Ascending aorta (tissue), 2 donors: Measurements from ENCODE around the gene PRKAR1B. TPM values are rescaled to one million over a fixed set of nuclear protein-coding genes. Genes with fewer than 3 reads are reported as not detected.
A peak's percentile ranks its signal among the peaks of the same experiment; 100 is the strongest.
"Not testable (repeated sequence)": the region's sequence is repeated elsewhere in the genome, so short reads cannot be mapped to it uniquely, and the experiment has no call there.

ENCODE experiments used
- DNase-seq, 2 donors: peaks; one replicate each; pipeline ENCODE4 v3.0.0-alpha.2; 2019; ENCODE audit warnings: low spot score in 2 of 2
- H3K27ac ChIP-seq, 2 donors: fragments of 200-600 bp; sonication (generic); one replicate each; pipeline ENCODE4 v1.5.1; 2016 to 2017; ENCODE audit warnings: mild to moderate bottlenecking in 1 of 2
- H3K27me3 ChIP-seq: fragments of 200-600 bp; sonication (generic); one replicate; pipeline ENCODE4 v1.5.1; 2017
- H3K36me3 ChIP-seq, 2 donors: fragments of 200-600 bp; sonication (generic); one replicate each; pipeline ENCODE4 v1.5.1; 2016
- H3K4me1 ChIP-seq, 2 donors: fragments of 200-600 bp; sonication (generic); one replicate each; pipeline ENCODE4 v1.5.1; 2016 to 2017; ENCODE audit warnings: mild to moderate bottlenecking in 1 of 2
- H3K4me3 ChIP-seq, 2 donors: fragments of 200-600 bp; sonication (generic); one replicate each; pipeline ENCODE4 v1.5.1; 2016 to 2017; ENCODE audit warnings: mild to moderate bottlenecking in 1 of 2
- H3K9me3 ChIP-seq, 2 donors: fragments of 200-600 bp; sonication (generic); one replicate each; pipeline ENCODE4 v1.5.1; 2016
- CTCF ChIP-seq, 3 experiments: fragments of 200-600 bp in 2 of 3; fragments of 450-650 bp in 1 of 3; sonication (generic) in 2 of 3; IDR thresholded peaks; one replicate each; pipeline ENCODE4 v1.5.1; 2016 to 2019; ENCODE audit warnings: antibody characterized with exemption in 3 of 3, mild to moderate bottlenecking in 1 of 3, moderate library complexity in 1 of 3
- intact Hi-C: fragments of 100-400 bp; cut with DNase I; formaldehyde crosslinking; loops from one replicate; pipeline ENCODE4 v1.15.1; 2023
- total RNA-seq: library from RNA; depleted of rRNA; stranded (reverse); fragments of >200 nt; gene quantifications from one replicate; pipeline ENCODE4 v1.1.0, GENCODE V29; 2016

Gene PRKAR1B
- total RNA-seq, 1 donor from 2014 or later = 13.0 TPM

GRCh38 chr7:641966-642365 lies 85.1 kb downstream of the PRKAR1B start:
- Histone ChIP-seq H3K36me3 (no peaks in the 10 kb centered on the region), H3K27me3 (no peaks in the 10 kb centered on the region), H3K27ac (no peak overlapping the region), H3K4me1 (no peaks in the 10 kb centered on the region), H3K4me3 (no peak overlapping the region), H3K9me3 (no peaks in the 10 kb centered on the region)
- intact Hi-C loops = no loop called here
- TF ChIP-seq CTCF (IDR thresholded peaks at IDR 0.05) = no peak
- no peak for DNase-seq

DNA sequence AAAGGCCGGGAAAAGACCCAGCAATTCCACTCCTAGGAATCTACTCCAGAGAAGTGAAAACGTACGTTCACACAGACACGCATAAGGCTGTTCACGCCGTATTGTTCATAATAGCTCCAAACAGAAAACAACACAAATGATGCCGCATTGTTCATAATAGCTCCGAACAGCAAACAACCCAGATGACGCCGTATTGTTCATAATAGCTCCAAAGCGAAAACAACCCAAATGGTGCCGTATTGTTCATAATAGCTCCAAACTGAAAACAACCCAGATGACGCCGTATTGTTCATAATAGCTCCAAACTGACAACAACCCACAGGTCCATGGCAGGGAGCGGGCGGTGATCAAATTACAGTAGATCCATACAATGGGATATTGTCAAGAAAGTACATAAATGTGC lies 85.8 kb downstream of the PRKAR1B start:
- H3K9me3 ChIP-seq = no peaks in the 10 kb centered on the region
- no peak for DNase-seq
- no peak overlapping the region for H3K4me3 ChIP-seq
- H3K27me3 ChIP-seq = no peaks in the 10 kb centered on the region
- no peaks in the 10 kb centered on the region for H3K4me1 ChIP-seq
- intact Hi-C loops = no loop called here
- no peak for TF ChIP-seq CTCF (IDR thresholded peaks at IDR 0.05)
- no peak overlapping the region for H3K27ac ChIP-seq
- no peaks in the 10 kb centered on the region for H3K36me3 ChIP-seq

GRCh38 chr7:638256-639011 lies 88.6 kb downstream of the PRKAR1B start:
- intact Hi-C loops = no loop called here

DNA sequence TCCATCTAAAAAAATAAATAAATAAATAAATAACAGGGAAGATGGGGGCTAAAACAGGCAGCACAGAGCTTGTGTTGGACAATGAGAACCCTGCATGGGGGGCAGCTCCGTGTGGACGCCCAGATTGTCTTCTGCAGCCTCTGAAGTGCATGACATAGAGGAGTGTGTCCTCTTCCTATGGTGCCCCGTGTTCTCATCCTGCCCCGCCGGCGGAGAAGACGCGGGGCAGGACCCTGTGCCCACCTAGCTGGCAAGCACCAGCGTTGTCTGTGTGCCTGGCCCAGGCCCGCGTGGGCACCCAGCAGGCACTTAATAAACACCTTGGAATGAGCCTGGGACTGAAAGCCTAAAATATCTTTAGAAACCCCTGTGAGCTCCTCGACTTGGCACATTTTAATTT lies 89.3 kb downstream of the PRKAR1B start:
- Histone ChIP-seq H3K36me3 (no peaks in the 10 kb centered on the region), H3K9me3 (no peaks in the 10 kb centered on the region), H3K4me3 (no peak overlapping the region), H3K27ac (no peak overlapping the region), H3K27me3 (no peaks in the 10 kb centered on the region), H3K4me1 (no peaks in the 10 kb centered on the region)
- DNase-seq = no peak
- no peak for TF ChIP-seq CTCF (IDR thresholded peaks at IDR 0.05)
- intact Hi-C loops = no loop called here

More at GRCh38 chr7:638256-639011, 88.6 kb downstream of the PRKAR1B start:
- H3K27me3 ChIP-seq = no peaks in the 10 kb centered on the region
- no peak for DNase-seq
- H3K4me3 ChIP-seq = no peak overlapping the region
- H3K9me3 ChIP-seq = no peaks in the 10 kb centered on the region
- H3K27ac ChIP-seq = no peak overlapping the region
- no peaks in the 10 kb centered on the region for H3K36me3 ChIP-seq
- no peak for TF ChIP-seq CTCF (IDR thresholded peaks at IDR 0.05)
- H3K4me1 ChIP-seq = no peaks in the 10 kb centered on the region

DNA sequence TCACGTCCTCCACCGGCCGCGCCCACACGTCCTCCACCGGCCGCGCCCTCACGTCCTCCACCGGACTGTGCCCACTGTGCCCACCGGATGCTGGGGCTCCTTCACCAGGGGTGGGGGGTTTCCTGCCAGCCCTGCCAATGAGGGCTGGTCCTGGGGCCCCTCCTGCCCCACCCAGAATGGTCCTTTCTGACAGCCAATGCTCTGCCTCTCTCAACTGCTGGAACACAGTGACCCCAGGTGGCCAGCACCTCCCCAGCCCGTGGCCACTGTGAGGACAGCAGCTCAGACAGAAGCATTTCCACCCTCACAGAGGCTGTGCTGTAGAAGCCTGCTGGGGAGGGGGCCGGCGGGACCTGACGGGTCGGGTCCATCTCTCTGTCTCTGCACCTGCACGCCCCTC lies 90.7 kb downstream of the PRKAR1B start:
- H3K27ac ChIP-seq = no peak overlapping the region
- H3K27me3 ChIP-seq = no peaks in the 10 kb centered on the region
- peak in 1 of 2 donors; percentile 77 for DNase-seq
- no peaks in the 10 kb centered on the region for H3K4me1 ChIP-seq
- TF ChIP-seq CTCF (IDR thresholded peaks at IDR 0.05) = peak; percentile 58 to 73 (median 67)
- intact Hi-C loops = loop anchor here (1.0 kb wide), 1 partner anchor 315 kb away; no protein-coding TSS in a partner anchor
- no peak overlapping the region for H3K4me3 ChIP-seq
- no peaks in the 10 kb centered on the region for H3K9me3 ChIP-seq
- no peaks in the 10 kb centered on the region for H3K36me3 ChIP-seq

DNA sequence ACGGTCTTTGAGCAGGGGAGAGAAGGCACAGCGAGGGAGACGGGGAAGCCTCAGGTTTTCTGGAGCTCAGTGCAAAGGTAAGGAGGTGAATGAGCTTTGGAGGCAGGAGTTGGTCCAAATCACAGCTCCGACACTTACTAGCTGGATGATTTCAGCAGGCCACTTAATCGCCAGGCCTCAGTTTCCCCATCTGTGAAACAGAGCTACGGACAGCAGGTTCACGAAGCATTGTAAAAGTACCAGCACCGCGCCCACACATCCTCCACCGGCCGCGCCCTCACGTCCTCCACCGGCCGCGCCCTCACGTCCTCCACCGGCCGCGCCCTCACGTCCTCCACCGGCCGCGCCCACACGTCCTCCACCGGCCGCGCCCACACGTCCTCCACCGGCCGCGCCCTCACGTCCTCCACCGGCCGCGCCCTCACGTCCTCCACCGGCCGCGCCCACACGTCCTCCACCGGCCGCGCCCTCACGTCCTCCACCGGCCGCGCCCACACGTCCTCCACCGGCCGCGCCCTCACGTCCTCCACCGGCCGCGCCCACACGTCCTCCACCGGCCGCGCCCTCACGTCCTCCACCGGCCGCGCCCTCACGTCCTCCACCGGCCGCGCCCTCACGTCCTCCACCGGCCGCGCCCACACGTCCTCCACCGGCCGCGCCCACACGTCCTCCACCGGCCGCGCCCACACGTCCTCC lies 91.2 kb downstream of the PRKAR1B start:
- H3K4me3 ChIP-seq, H3K27ac ChIP-seq, H3K4me1 ChIP-seq, DNase-seq, H3K36me3 ChIP-seq, H3K9me3 ChIP-seq, H3K27me3 ChIP-seq: not testable (repeated sequence)
- intact Hi-C loops = loop anchor here (1.0 kb wide), 1 partner anchor 315 kb away; no protein-coding TSS in a partner anchor
